IPS-15b (cell line): ENCODE results near the gene GSTP1.
"Not testable (repeated sequence)": the region's sequence is repeated elsewhere in the genome, so short reads cannot be mapped to it uniquely, and the experiment has no call there.

ENCODE experiments used
- H3K27me3 ChIP-seq: one replicate; pipeline ENCODE4 v1.6.1; 2013; ENCODE audit warnings: low read length; ENCODE audit not compliant: control insufficient read depth, insufficient read depth
- H3K36me3 ChIP-seq: one replicate; pipeline ENCODE4 v1.6.1; 2013; ENCODE audit warnings: low read length; ENCODE audit not compliant: control insufficient read depth, insufficient read depth
- H3K4me1 ChIP-seq: one replicate; pipeline ENCODE4 v1.6.1; 2013; ENCODE audit warnings: mild to moderate bottlenecking, low read length; ENCODE audit not compliant: control insufficient read depth, insufficient read depth
- H3K4me3 ChIP-seq: one replicate; pipeline ENCODE4 v1.5.1; 2013; ENCODE audit warnings: low read depth, low read length
- H3K9ac ChIP-seq: one replicate; pipeline ENCODE4 v1.6.1; 2013; ENCODE audit warnings: low read depth, mild to moderate bottlenecking, low read length
- H3K9me3 ChIP-seq: one replicate; pipeline ENCODE4 v1.6.1; 2013; ENCODE audit warnings: mild to moderate bottlenecking, low read length; ENCODE audit not compliant: control insufficient read depth, insufficient read depth

Gene GSTP1

GRCh38 chr11:67601098-67601497 lies 17.5 kb downstream of the GSTP1 start:
- no peaks in the 10 kb centered on the region for H3K36me3 ChIP-seq
- no peak overlapping the region for H3K4me3 ChIP-seq
- no peak overlapping the region for H3K9ac ChIP-seq

GRCh38 chr11:67604119-67604518 lies 20.5 kb downstream of the GSTP1 start:
- H3K27me3 ChIP-seq, H3K9me3 ChIP-seq: not testable (repeated sequence)
- peaks cover 10% of the 10 kb centered on the region for H3K36me3 ChIP-seq
- H3K4me3 ChIP-seq, result peak overlapping the region; percentile 16
- H3K9ac ChIP-seq, result peak overlapping the region; percentile 56
- peaks cover 27% of the 10 kb centered on the region for H3K4me1 ChIP-seq

More at GRCh38 chr11:67601098-67601497, 17.5 kb downstream of the GSTP1 start:
- no peaks in the 10 kb centered on the region for H3K9me3 ChIP-seq
- peaks cover 27% of the 10 kb centered on the region for H3K4me1 ChIP-seq
- peaks cover 2% of the 10 kb centered on the region for H3K27me3 ChIP-seq

GRCh38 chr11:67604815-67605214 lies 21.2 kb downstream of the GSTP1 start:
- peaks cover 27% of the 10 kb centered on the region for H3K4me1 ChIP-seq
- H3K4me3 ChIP-seq, result peak overlapping the region; percentile 16
- H3K36me3 ChIP-seq, result peaks cover 16% of the 10 kb centered on the region
- no peaks in the 10 kb centered on the region for H3K9me3 ChIP-seq
- H3K27me3 ChIP-seq, result peaks cover 2% of the 10 kb centered on the region
- H3K9ac ChIP-seq, result no peak overlapping the region

- H3K27me3 ChIP-seq, result peaks cover 2% of the 10 kb centered on the region
- H3K9me3 ChIP-seq, result no peaks in the 10 kb centered on the region
- H3K4me3 ChIP-seq, result peak overlapping the region; percentile 88
- H3K36me3 ChIP-seq, result peaks cover 21% of the 10 kb centered on the region
- peaks cover 27% of the 10 kb centered on the region for H3K4me1 ChIP-seq
- no peak overlapping the region for H3K9ac ChIP-seq
These were observed 21.8 kb downstream of the GSTP1 start for GRCh38 chr11:67605231-67606011.

GRCh38 chr11:67606093-67606491 lies 22.5 kb downstream of the GSTP1 start:
- Histone ChIP-seq H3K4me3 (peak overlapping the region; percentile 88), H3K9ac (peak overlapping the region; percentile 60)

GRCh38 chr11:67606492-67607295 lies 23.1 kb downstream of the GSTP1 start, which contains the start of gene NDUFV1:
Gene NDUFV1, plus strand, starts transcription at chr11:67606936. Its CDS starts 69 bp downstream, at chr11:67607005.
- Histone ChIP-seq H3K4me1 (peaks cover 27% of the 10 kb centered on the region), H3K9ac (peak within 1 kb of the TSS; percentile 73), H3K9me3 (no peaks in the 10 kb centered on the region), H3K4me3 (peak within 1 kb of the TSS; percentile 88), H3K27me3 (peaks cover 2% of the 10 kb centered on the region), H3K36me3 (peaks cover 33% of the 10 kb centered on the region)

More at GRCh38 chr11:67606093-67606491, 22.5 kb downstream of the GSTP1 start:
- H3K9me3 ChIP-seq, result no peaks in the 10 kb centered on the region
- peaks cover 2% of the 10 kb centered on the region for H3K27me3 ChIP-seq
- peaks cover 27% of the 10 kb centered on the region for H3K4me1 ChIP-seq
- H3K36me3 ChIP-seq, result peaks cover 27% of the 10 kb centered on the region

- Histone ChIP-seq H3K9me3 (no peaks in the 10 kb centered on the region), H3K4me1 (peaks cover 25% of the 10 kb centered on the region), H3K36me3 (peaks cover 34% of the 10 kb centered on the region), H3K9ac (peak overlapping the region; percentile 73), H3K4me3 (peak overlapping the region; percentile 88), H3K27me3 (peaks cover 2% of the 10 kb centered on the region)
These were observed 23.9 kb downstream of the GSTP1 start for GRCh38 chr11:67607507-67607906.

- Histone ChIP-seq H3K4me3 (no peak overlapping the region), H3K36me3 (peaks cover 40% of the 10 kb centered on the region), H3K9ac (no peak overlapping the region), H3K4me1 (peaks cover 19% of the 10 kb centered on the region), H3K9me3 (no peaks in the 10 kb centered on the region), H3K27me3 (peaks cover 2% of the 10 kb centered on the region)
These were observed 24.9 kb downstream of the GSTP1 start for GRCh38 chr11:67608486-67608885.

GRCh38 chr11:67609316-67609715 lies 25.7 kb downstream of the GSTP1 start:
- Histone ChIP-seq H3K9ac (no peak overlapping the region), H3K4me3 (no peak overlapping the region), H3K27me3 (peaks cover 2% of the 10 kb centered on the region), H3K4me1 (peaks cover 20% of the 10 kb centered on the region), H3K9me3 (no peaks in the 10 kb centered on the region), H3K36me3 (peaks cover 41% of the 10 kb centered on the region)

- peaks cover 41% of the 10 kb centered on the region for H3K36me3 ChIP-seq
- no peak overlapping the region for H3K4me3 ChIP-seq
- H3K4me1 ChIP-seq, result peaks cover 15% of the 10 kb centered on the region
- H3K9me3 ChIP-seq, result no peaks in the 10 kb centered on the region
- H3K27me3 ChIP-seq, result no peaks in the 10 kb centered on the region
- no peak overlapping the region for H3K9ac ChIP-seq
These were observed 26.8 kb downstream of the GSTP1 start for GRCh38 chr11:67610302-67610868.

GRCh38 chr11:67611165-67611564 lies 27.6 kb downstream of the GSTP1 start:
- H3K9ac ChIP-seq, result no peak overlapping the region
- H3K4me3 ChIP-seq, result no peak overlapping the region
- H3K36me3 ChIP-seq, result peaks cover 41% of the 10 kb centered on the region
- no peaks in the 10 kb centered on the region for H3K27me3 ChIP-seq
- H3K4me1 ChIP-seq, result peaks cover 12% of the 10 kb centered on the region
- no peaks in the 10 kb centered on the region for H3K9me3 ChIP-seq
